ENCODE results near the gene STX17. TPM values are rescaled to one million over a fixed set of nuclear protein-coding genes. Genes with fewer than 3 reads are reported as not detected.

Gene STX17
- total RNA-seq, 2 donors from 2014 or later = 34.0 to 87.9 TPM

GRCh38 chr9:99870126-99870525, 36.3 kb upstream of the STX17 start:
- 87% methylated on average over 5 of the region's 5 CpGs for WGBS
- H3K4me1 ChIP-seq (replicated peaks) = no peaks in the 10 kb centered on the region
- DNase-seq (ENCODE audit: low spot score) = no peak
- H3K9me3 ChIP-seq = no peaks in the 10 kb centered on the region
- TF ChIP-seq POLR2A (IDR thresholded peaks at IDR 0.05) (no peak), CTCF (IDR thresholded peaks at IDR 0.05) (no peak), POLR2AphosphoS5 (IDR thresholded peaks at IDR 0.05) (no peak)
- H3K27me3 ChIP-seq (replicated peaks; ENCODE audit: insufficient read depth) = no peaks in the 10 kb centered on the region
- intact Hi-C loops (cut with DNase I) = no loop called here
- H3K27ac ChIP-seq = no peak overlapping the region
- H3K4me3 ChIP-seq = no peak overlapping the region
- H3K36me3 ChIP-seq = no peaks in the 10 kb centered on the region

- no peak overlapping the region for H3K4me3 ChIP-seq
- no peaks in the 10 kb centered on the region for H3K27me3 ChIP-seq (replicated peaks; ENCODE audit: insufficient read depth)
- TF ChIP-seq POLR2A (IDR thresholded peaks at IDR 0.05) = no peak
- TF ChIP-seq POLR2AphosphoS5 (IDR thresholded peaks at IDR 0.05) = no peak
- no peak for TF ChIP-seq CTCF (IDR thresholded peaks at IDR 0.05)
- no peak overlapping the region for H3K27ac ChIP-seq
- intact Hi-C loops (cut with DNase I) = no loop called here
- H3K36me3 ChIP-seq = no peaks in the 10 kb centered on the region
- no peaks in the 10 kb centered on the region for H3K9me3 ChIP-seq
- WGBS = 89% methylated on average over 3 of the region's 3 CpGs
- DNase-seq (ENCODE audit: low spot score) = no peak
- H3K4me1 ChIP-seq (replicated peaks) = no peaks in the 10 kb centered on the region
Observed at GRCh38 chr9:99873531-99873930, 32.9 kb upstream of the STX17 start.

GRCh38 chr9:99873943-99874584, 32.4 kb upstream of the STX17 start:
- no peak overlapping the region for H3K27ac ChIP-seq
- H3K4me1 ChIP-seq (replicated peaks) = no peaks in the 10 kb centered on the region
- H3K4me3 ChIP-seq = no peak overlapping the region
- no peak for TF ChIP-seq CTCF (IDR thresholded peaks at IDR 0.05)
- no peak for TF ChIP-seq POLR2AphosphoS5 (IDR thresholded peaks at IDR 0.05)
- TF ChIP-seq POLR2A (IDR thresholded peaks at IDR 0.05) = no peak
- H3K9me3 ChIP-seq = no peaks in the 10 kb centered on the region
- H3K27me3 ChIP-seq (replicated peaks; ENCODE audit: insufficient read depth) = no peaks in the 10 kb centered on the region
- 94% methylated on average over 4 of the region's 4 CpGs for WGBS
- no peak for DNase-seq (ENCODE audit: low spot score)
- H3K36me3 ChIP-seq = no peaks in the 10 kb centered on the region
- intact Hi-C loops (cut with DNase I) = no loop called here

- TF ChIP-seq POLR2A (IDR thresholded peaks at IDR 0.05) (no peak), POLR2AphosphoS5 (IDR thresholded peaks at IDR 0.05) (no peak), CTCF (IDR thresholded peaks at IDR 0.05) (no peak)
- Histone ChIP-seq H3K27me3 (replicated peaks; ENCODE audit: insufficient read depth) (no peaks in the 10 kb centered on the region), H3K27ac (no peak overlapping the region), H3K36me3 (no peaks in the 10 kb centered on the region), H3K4me1 (replicated peaks) (no peaks in the 10 kb centered on the region), H3K4me3 (no peak overlapping the region), H3K9me3 (no peaks in the 10 kb centered on the region)
- intact Hi-C loops (cut with DNase I) = no loop called here
- WGBS = 93% methylated on average over 2 of the region's 2 CpGs
- no peak for DNase-seq (ENCODE audit: low spot score)
Observed at GRCh38 chr9:99876190-99876589, 30.3 kb upstream of the STX17 start.

GRCh38 chr9:99878651-99879050, 27.8 kb upstream of the STX17 start:
- TF ChIP-seq POLR2AphosphoS5 (IDR thresholded peaks at IDR 0.05) (no peak), POLR2A (IDR thresholded peaks at IDR 0.05) (no peak), CTCF (IDR thresholded peaks at IDR 0.05) (no peak)

More at GRCh38 chr9:99878651-99879050, 27.8 kb upstream of the STX17 start:
- no peaks in the 10 kb centered on the region for H3K36me3 ChIP-seq
- no peak for DNase-seq (ENCODE audit: low spot score)
- intact Hi-C loops (cut with DNase I) = no loop called here
- H3K9me3 ChIP-seq = no peaks in the 10 kb centered on the region
- no peaks in the 10 kb centered on the region for H3K27me3 ChIP-seq (replicated peaks; ENCODE audit: insufficient read depth)
- no peak overlapping the region for H3K4me3 ChIP-seq
- H3K27ac ChIP-seq = no peak overlapping the region
- 71% methylated on average over 2 of the region's 2 CpGs for WGBS
- H3K4me1 ChIP-seq (replicated peaks) = no peaks in the 10 kb centered on the region

All from prostate gland (tissue), 2 donors.